Tibial nerve (tissue), 4 donors: ENCODE results near the gene FBXO47. TPM values are rescaled to one million over a fixed set of nuclear protein-coding genes. Genes with fewer than 3 reads are reported as not detected.

Experiments
- DNase-seq, 2 donors: peaks; one replicate each; pipeline ENCODE4 v3.0.0-alpha.2; 2019; ENCODE audit warnings: low spot score in 2 of 2
- H3K27ac ChIP-seq, 4 donors: fragments of 200-600 bp; sonication (generic) in 3 of 4; one replicate each; pipeline ENCODE4 v1.5.1; 2017 to 2019; ENCODE audit warnings: mild to moderate bottlenecking in 1 of 4
- H3K27me3 ChIP-seq, 2 donors: fragments of 200-600 bp; sonication (generic) in 1 of 2; one replicate each; pipeline versions ENCODE4 v1.5.1 to v1.6.0; 2017 to 2019
- H3K36me3 ChIP-seq, 3 donors: fragments of 200-600 bp; sonication (generic); one replicate each; pipeline ENCODE4 v1.5.1; 2018 to 2019
- H3K4me1 ChIP-seq, 4 donors: fragments of 200-600 bp; sonication (generic) in 3 of 4; one replicate each; pipeline ENCODE4 v1.5.1; 2017 to 2019
- H3K4me3 ChIP-seq, 4 donors: fragments of 200-600 bp; sonication (generic) in 3 of 4; one replicate each; pipeline ENCODE4 v1.5.1; 2017 to 2019; ENCODE audit warnings: mild to moderate bottlenecking in 1 of 4, moderate library complexity in 1 of 4
- H3K9me3 ChIP-seq, 4 donors: fragments of 200-600 bp; sonication (generic) in 3 of 4; one replicate each; pipeline ENCODE4 v1.5.1; 2017 to 2019
- CTCF ChIP-seq, 5 experiments: fragments of 200-600 bp in 3 of 5; fragments of 450-650 bp in 2 of 5; sonication (generic) in 3 of 5; IDR thresholded peaks; one replicate each; pipeline ENCODE4 v1.5.1; 2016 to 2019; ENCODE audit warnings: antibody characterized with exemption in 5 of 5, mild to moderate bottlenecking in 3 of 5, moderate library complexity in 2 of 5
- EP300 ChIP-seq, 2 donors: sonication (generic); formaldehyde crosslinking; IDR thresholded peaks; one replicate each; pipeline ENCODE4 v1.6.1; 2017; ENCODE audit warnings: antibody characterized with exemption in 2 of 2, mild to moderate bottlenecking in 1 of 2
- POLR2A ChIP-seq, 2 donors: fragments of 450-650 bp; IDR thresholded peaks; one replicate each; pipeline ENCODE4 v1.6.1; 2017; ENCODE audit warnings: antibody characterized with exemption in 2 of 2, mild to moderate bottlenecking in 2 of 2, moderate library complexity in 2 of 2
- whole genome bisulfite sequencing, 2 donors: methylation state at CpG; one replicate each; pipeline ENCODE4 v1.1.5; 2018; 5-methylcytosine and 5-hydroxymethylcytosine counted together
- total RNA-seq, 4 donors: library from RNA; depleted of rRNA; stranded (reverse); fragments of >200 nt; gene quantifications; one replicate each; pipeline ENCODE4 v1.1.0, GENCODE V29; 2016

The FBXO47 gene
- total RNA-seq, 4 donors from 2014 or later = not detected

GRCh38 chr17:39014044-39014794, 47.0 kb upstream of the FBXO47 start:
- no peak for DNase-seq
- Histone ChIP-seq H3K4me3 (no peak overlapping the region), H3K9me3 (no peaks in the 10 kb centered on the region), H3K4me1 (peaks cover 0 to 25% (median 4%) of the 10 kb centered on the region in 4 donors), H3K27me3 (no peaks in the 10 kb centered on the region), H3K36me3 (no peaks in the 10 kb centered on the region), H3K27ac (peak overlapping the region in 2 of 4 donors; percentile 59 to 69)
- TF ChIP-seq POLR2A (IDR thresholded peaks at IDR 0.05) (no peak), EP300 (IDR thresholded peaks at IDR 0.05) (no peak), CTCF (IDR thresholded peaks at IDR 0.05) (no peak)
- 62 to 68% methylated on average over 4 of the region's 4 CpGs for WGBS, 2 donors

- no peaks in the 10 kb centered on the region for H3K27me3 ChIP-seq
- peaks cover 0 to 6% (median 0%) of the 10 kb centered on the region in 4 donors for H3K9me3 ChIP-seq
- WGBS, 2 donors = 88 to 92% methylated on average over 7 of the region's 7 CpGs
- TF ChIP-seq EP300 (IDR thresholded peaks at IDR 0.05) = no peak
- TF ChIP-seq CTCF (IDR thresholded peaks at IDR 0.05) = no peak
- no peak for TF ChIP-seq POLR2A (IDR thresholded peaks at IDR 0.05)
- no peak overlapping the region for H3K27ac ChIP-seq
- H3K4me1 ChIP-seq = peaks cover 0 to 25% (median 2%) of the 10 kb centered on the region in 4 donors
- no peak for DNase-seq
- H3K36me3 ChIP-seq = no peaks in the 10 kb centered on the region
- no peak overlapping the region for H3K4me3 ChIP-seq
Observed at GRCh38 chr17:39012725-39013124, 45.5 kb upstream of the FBXO47 start.

GRCh38 chr17:39011907-39012468, 44.8 kb upstream of the FBXO47 start:
- H3K9me3 ChIP-seq = peaks cover 0 to 6% (median 0%) of the 10 kb centered on the region in 4 donors
- DNase-seq = no peak
- no peaks in the 10 kb centered on the region for H3K27me3 ChIP-seq
- H3K36me3 ChIP-seq = no peaks in the 10 kb centered on the region
- H3K4me3 ChIP-seq = no peak overlapping the region
- no peak overlapping the region for H3K27ac ChIP-seq
- peaks cover 0 to 25% (median 2%) of the 10 kb centered on the region in 4 donors for H3K4me1 ChIP-seq
- 68 to 69% methylated on average over 14 of the region's 14 CpGs for WGBS, 2 donors
- TF ChIP-seq EP300 (IDR thresholded peaks at IDR 0.05) (no peak), CTCF (IDR thresholded peaks at IDR 0.05) (no peak), POLR2A (IDR thresholded peaks at IDR 0.05) (no peak)

- Histone ChIP-seq H3K36me3 (no peaks in the 10 kb centered on the region), H3K9me3 (peaks cover 0 to 6% (median 0%) of the 10 kb centered on the region in 4 donors), H3K4me3 (no peak overlapping the region), H3K4me1 (peaks cover 0 to 7% (median 0%) of the 10 kb centered on the region in 4 donors), H3K27ac (no peak overlapping the region), H3K27me3 (no peaks in the 10 kb centered on the region)
- TF ChIP-seq CTCF (IDR thresholded peaks at IDR 0.05) (no peak), POLR2A (IDR thresholded peaks at IDR 0.05) (no peak), EP300 (IDR thresholded peaks at IDR 0.05) (no peak)
- WGBS, 2 donors = 77 to 78% methylated on average over 3 of the region's 3 CpGs
- DNase-seq = no peak
Observed at GRCh38 chr17:39009581-39010001, 42.4 kb upstream of the FBXO47 start.

GRCh38 chr17:39008633-39009032, 41.4 kb upstream of the FBXO47 start:
- no peaks in the 10 kb centered on the region for H3K36me3 ChIP-seq
- H3K4me3 ChIP-seq = no peak overlapping the region
- H3K4me1 ChIP-seq = peaks cover 0 to 9% (median 2%) of the 10 kb centered on the region in 4 donors
- no peak overlapping the region for H3K27ac ChIP-seq
- TF ChIP-seq POLR2A (IDR thresholded peaks at IDR 0.05) = no peak
- TF ChIP-seq EP300 (IDR thresholded peaks at IDR 0.05) = no peak
- no peak for TF ChIP-seq CTCF (IDR thresholded peaks at IDR 0.05)
- H3K27me3 ChIP-seq = no peaks in the 10 kb centered on the region
- WGBS, 2 donors = 74 to 79% methylated on average over 2 of the region's 2 CpGs
- peaks cover 0 to 6% (median 0%) of the 10 kb centered on the region in 4 donors for H3K9me3 ChIP-seq
- DNase-seq = no peak
